ENCODE results near the gene PSAPL1.

GRCh38 chr4:7397206-7398103 lies 37.3 kb downstream of the PSAPL1 start:
- no peak for TF ChIP-seq CTCF (IDR thresholded peaks at IDR 0.05)
- TF ChIP-seq POLR2AphosphoS5 (IDR thresholded peaks at IDR 0.05) = no peak
